ENCODE measurements around the gene RNU1-3.
A peak's percentile ranks its signal among the peaks of the same experiment; 100 is the strongest.
"Not testable (repeated sequence)": the region's sequence is repeated elsewhere in the genome, so short reads cannot be mapped to it uniquely, and the experiment has no call there.

The RNU1-3 gene

GRCh38 chr1:16656981-16657683 is 9.6 kb downstream of the RNU1-3 start:
- not testable (repeated sequence) for DNase-seq (ENCODE audit: low read depth in 2 of 2)

- not testable (repeated sequence) for DNase-seq (ENCODE audit: low read depth in 2 of 2)
Measured at GRCh38 chr1:16656574-16656973, 10.2 kb downstream of the RNU1-3 start.

GRCh38 chr1:16651560-16651959 is 15.2 kb downstream of the RNU1-3 start:
- DNase-seq (ENCODE audit: low read depth in 2 of 2) = not testable (repeated sequence)

- DNase-seq (ENCODE audit: low read depth in 2 of 2) = not testable (repeated sequence)
Measured at GRCh38 chr1:16649960-16650359, 16.8 kb downstream of the RNU1-3 start.

- not testable (repeated sequence) for DNase-seq (ENCODE audit: low read depth in 2 of 2)
Measured at GRCh38 chr1:16649390-16649789, 17.4 kb downstream of the RNU1-3 start.

GRCh38 chr1:16648756-16649155 is 18.0 kb downstream of the RNU1-3 start:
- not testable (repeated sequence) for DNase-seq (ENCODE audit: low read depth in 2 of 2)

GRCh38 chr1:16648250-16648649 is 18.5 kb downstream of the RNU1-3 start:
- not testable (repeated sequence) for DNase-seq (ENCODE audit: low read depth in 2 of 2)

- DNase-seq (ENCODE audit: low read depth in 2 of 2) = not testable (repeated sequence)
Measured at GRCh38 chr1:16647179-16648176, 19.3 kb downstream of the RNU1-3 start.

- DNase-seq (ENCODE audit: low read depth in 2 of 2) = not testable (repeated sequence)
Measured at GRCh38 chr1:16646716-16647115, 20.0 kb downstream of the RNU1-3 start.

- not testable (repeated sequence) for DNase-seq (ENCODE audit: low read depth in 2 of 2)
Measured at GRCh38 chr1:16646061-16646664, 20.6 kb downstream of the RNU1-3 start.

- not testable (repeated sequence) for DNase-seq (ENCODE audit: low read depth in 2 of 2)
Measured at GRCh38 chr1:16645271-16646060, 21.3 kb downstream of the RNU1-3 start.

- DNase-seq (ENCODE audit: low read depth in 2 of 2) = peak; percentile 96 to 100
Measured at GRCh38 chr1:16644482-16645270, 22.1 kb downstream of the RNU1-3 start.

GRCh38 chr1:16644193-16644481 is 22.6 kb downstream of the RNU1-3 start:
- peak in 1 of 2 donors; percentile 31 for DNase-seq (ENCODE audit: low read depth in 2 of 2)

GRCh38 chr1:16643476-16644192 is 23.1 kb downstream of the RNU1-3 start:
- DNase-seq (ENCODE audit: low read depth in 2 of 2) = not testable (repeated sequence)

- DNase-seq (ENCODE audit: low read depth in 2 of 2) = not testable (repeated sequence)
Measured at GRCh38 chr1:16643001-16643411, 23.7 kb downstream of the RNU1-3 start.

- DNase-seq (ENCODE audit: low read depth in 2 of 2) = not testable (repeated sequence)
Measured at GRCh38 chr1:16642025-16642966, 24.5 kb downstream of the RNU1-3 start.

GRCh38 chr1:16641159-16641975 is 25.4 kb downstream of the RNU1-3 start:
- DNase-seq (ENCODE audit: low read depth in 2 of 2) = not testable (repeated sequence)
